Keratinocyte (primary cell): ENCODE results near the gene PRKAA2. TPM values are rescaled to one million over a fixed set of nuclear protein-coding genes. Genes with fewer than 3 reads are reported as not detected.

Experiments
- DNase-seq: peaks from one replicate; pipeline ENCODE4 v3.0.0-alpha.2; 2011; ENCODE audit warnings: low read depth, missing footprints, low spot score
- FAIRE-seq: peaks from 2 replicates; lab custom pipeline; 2011; peaks lifted over from hg19 to GRCh38; lab: Jason Lieb, UNC
- H2AFZ ChIP-seq: 2 replicates; pipeline ENCODE4 v1.6.0; 2012; ENCODE audit warnings: low read length, control low read depth, inconsistent platforms; ENCODE audit not compliant: control insufficient read depth
- H3K27ac ChIP-seq: 2 replicates; pipeline ENCODE4 v1.5.1; 2011; ENCODE audit warnings: low read length; ENCODE audit not compliant: control insufficient read depth, insufficient read depth
- H3K27me3 ChIP-seq: 3 replicates; pipeline ENCODE4 v1.6.0; 2011; ENCODE audit warnings: low read length; ENCODE audit not compliant: control insufficient read depth, insufficient read depth; ENCODE audit errors: extremely low read depth
- H3K36me3 ChIP-seq, 2 experiments: 2 replicates in 1 of 2; 3 replicates in 1 of 2; pipeline ENCODE4 v1.5.1; 2011; ENCODE audit warnings: low read length in 2 of 2, mild to moderate bottlenecking in 1 of 2; ENCODE audit not compliant: control insufficient read depth in 2 of 2, insufficient read depth in 2 of 2; ENCODE audit errors: extremely low read depth in 1 of 2
- H3K4me1 ChIP-seq: 3 replicates; pipeline ENCODE4 v1.5.1; 2011; ENCODE audit warnings: low read length; ENCODE audit not compliant: control insufficient read depth, insufficient read depth; ENCODE audit errors: extremely low read depth
- H3K4me2 ChIP-seq: 3 replicates; pipeline ENCODE4 v1.6.0; 2011; ENCODE audit warnings: low read depth, low read length; ENCODE audit not compliant: control insufficient read depth, insufficient read depth; ENCODE audit errors: extremely low read depth
- H3K4me3 ChIP-seq, 3 experiments: fragments of 200-600 bp in 1 of 3; sonication (generic) in 1 of 3; 2 replicates in 2 of 3; 3 replicates in 1 of 3; pipeline ENCODE4 v1.5.1; 2011 to 2016; ENCODE audit warnings: low read length in 3 of 3, mild to moderate bottlenecking in 3 of 3, control low read depth in 2 of 3, inconsistent platforms in 1 of 3, low read depth in 1 of 3, mixed read lengths in 1 of 3, mixed run types in 1 of 3, moderate library complexity in 1 of 3; ENCODE audit not compliant: control insufficient read depth in 2 of 3, insufficient read depth in 2 of 3; ENCODE audit errors: extremely low read depth in 1 of 3
- H3K79me2 ChIP-seq: 2 replicates; pipeline ENCODE4 v1.6.0; 2012; ENCODE audit warnings: low read length; ENCODE audit not compliant: control insufficient read depth, insufficient read depth
- H3K9ac ChIP-seq: 3 replicates; pipeline ENCODE4 v1.6.0; 2011; ENCODE audit warnings: low read length; ENCODE audit not compliant: control insufficient read depth, insufficient read depth; ENCODE audit errors: extremely low read depth
- H3K9me1 ChIP-seq: 3 replicates; pipeline ENCODE4 v1.6.0; 2011; ENCODE audit warnings: low read length; ENCODE audit not compliant: control insufficient read depth, insufficient read depth; ENCODE audit errors: extremely low read depth
- H3K9me3 ChIP-seq: 2 replicates; pipeline ENCODE4 v1.5.1; 2012; ENCODE audit warnings: low read depth, low read length; ENCODE audit not compliant: control insufficient read depth
- H4K20me1 ChIP-seq: 3 replicates; pipeline ENCODE4 v1.6.0; 2011; ENCODE audit warnings: low read length; ENCODE audit not compliant: control insufficient read depth, insufficient read depth; ENCODE audit errors: extremely low read depth
- EZH2 ChIP-seq: IDR thresholded peaks from one replicate; pipeline ENCODE4 v1.6.1; 2012; ENCODE audit warnings: inconsistent platforms, mild to moderate bottlenecking, low read length, moderate library complexity
- dilution Hi-C: fragments of 300-500 bp; cut with MboI; formaldehyde crosslinking; loops from one replicate; pipeline ENCODE4 v1.7.0; 2020; ENCODE audit warnings: low sequenced_read_pairs; ENCODE audit not compliant: extremely low pct_ligation_motif_present
- polyA plus RNA-seq, 5 experiments: library from polyadenylated mRNA; depleted of rRNA in 3 of 5; stranded (reverse) in 3 of 5; stranded (forward) in 1 of 5; unstranded in 1 of 5; fragments of >200 nt; gene quantifications; 1 replicate in 1 of 5; 2 replicates in 3 of 5; 3 replicates in 1 of 5; pipeline versions ENCODE4 v1.2.1 to v1.2.3, GENCODE V29; 2011 to 2012; ENCODE audit warnings: missing spikeins in 2 of 5, low read depth in 1 of 5, low replicate concordance in 1 of 5
- TF ChIP-seq, protein P1 (sequence below), 3 experiments: IDR thresholded peaks in 1 of 3; conservative IDR thresholded peaks in 1 of 3; optimal IDR thresholded peaks in 1 of 3; 2 replicates in 2 of 3; 3 replicates in 1 of 3; pipeline versions ENCODE3 to v1.5.1; 2011; ENCODE audit warnings: low read length in 3 of 3, mild to moderate bottlenecking in 3 of 3, moderate library complexity in 2 of 3, control low read depth in 1 of 3, inconsistent platforms in 1 of 3; ENCODE audit not compliant: insufficient read depth in 2 of 3; ENCODE audit errors: extremely low read depth in 1 of 3

The PRKAA2 gene
- polyA plus RNA-seq, 1 donor (not counting 4 experiments of a cell fraction or from before 2014, with no cell fraction given): 0.21 TPM

DNA sequence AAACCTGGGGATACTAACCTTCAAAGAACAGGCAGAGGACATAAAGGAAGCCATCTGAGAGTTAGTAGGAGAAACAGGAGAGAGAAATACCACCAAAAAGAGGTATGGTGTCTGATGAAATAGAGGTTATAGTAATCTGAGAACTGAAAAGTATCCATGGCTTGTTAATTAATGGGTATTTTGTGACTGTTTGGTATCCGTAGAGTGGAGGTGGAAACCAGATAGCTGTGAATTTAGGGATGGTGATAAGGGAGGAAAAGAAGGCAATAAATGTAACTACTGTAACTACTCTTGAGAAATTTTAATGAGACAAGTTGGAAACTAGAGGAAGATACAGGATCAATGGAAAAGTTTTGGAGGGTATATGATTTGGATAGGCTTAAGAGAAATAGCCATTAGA is 27.5 kb downstream of the PRKAA2 start:
- no peak for TF ChIP-seq EZH2
- TF ChIP-seq, protein P1, sequence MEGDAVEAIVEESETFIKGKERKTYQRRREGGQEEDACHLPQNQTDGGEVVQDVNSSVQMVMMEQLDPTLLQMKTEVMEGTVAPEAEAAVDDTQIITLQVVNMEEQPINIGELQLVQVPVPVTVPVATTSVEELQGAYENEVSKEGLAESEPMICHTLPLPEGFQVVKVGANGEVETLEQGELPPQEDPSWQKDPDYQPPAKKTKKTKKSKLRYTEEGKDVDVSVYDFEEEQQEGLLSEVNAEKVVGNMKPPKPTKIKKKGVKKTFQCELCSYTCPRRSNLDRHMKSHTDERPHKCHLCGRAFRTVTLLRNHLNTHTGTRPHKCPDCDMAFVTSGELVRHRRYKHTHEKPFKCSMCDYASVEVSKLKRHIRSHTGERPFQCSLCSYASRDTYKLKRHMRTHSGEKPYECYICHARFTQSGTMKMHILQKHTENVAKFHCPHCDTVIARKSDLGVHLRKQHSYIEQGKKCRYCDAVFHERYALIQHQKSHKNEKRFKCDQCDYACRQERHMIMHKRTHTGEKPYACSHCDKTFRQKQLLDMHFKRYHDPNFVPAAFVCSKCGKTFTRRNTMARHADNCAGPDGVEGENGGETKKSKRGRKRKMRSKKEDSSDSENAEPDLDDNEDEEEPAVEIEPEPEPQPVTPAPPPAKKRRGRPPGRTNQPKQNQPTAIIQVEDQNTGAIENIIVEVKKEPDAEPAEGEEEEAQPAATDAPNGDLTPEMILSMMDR (optimal IDR thresholded peaks at IDR 0.05 in 1 of 3, IDR thresholded peaks at IDR 0.05 in 1 of 3, conservative IDR thresholded peaks at IDR 0.05 in 1 of 3; ENCODE audit: extremely low read depth in 1 of 3, insufficient read depth in 2 of 3, low read length in 3 of 3): no peak
- no peaks in the 10 kb centered on the region for H3K27me3 ChIP-seq
- dilution Hi-C loops: no loop called here
- no peak overlapping the region for H2AFZ ChIP-seq
- no peaks in the 10 kb centered on the region for H3K9me1 ChIP-seq
- no peak overlapping the region for H3K27ac ChIP-seq
- H3K79me2 ChIP-seq: no peaks in the 10 kb centered on the region
- H3K4me1 ChIP-seq: no peaks in the 10 kb centered on the region
- no peak for FAIRE-seq
- H3K4me3 ChIP-seq: no peak overlapping the region
- H3K4me2 ChIP-seq: no peak overlapping the region
- H3K9me3 ChIP-seq: no peaks in the 10 kb centered on the region
- H3K9ac ChIP-seq: no peak overlapping the region
- no peaks in the 10 kb centered on the region for H4K20me1 ChIP-seq
- no peak for DNase-seq
- no peaks in the 10 kb centered on the region for H3K36me3 ChIP-seq

DNA sequence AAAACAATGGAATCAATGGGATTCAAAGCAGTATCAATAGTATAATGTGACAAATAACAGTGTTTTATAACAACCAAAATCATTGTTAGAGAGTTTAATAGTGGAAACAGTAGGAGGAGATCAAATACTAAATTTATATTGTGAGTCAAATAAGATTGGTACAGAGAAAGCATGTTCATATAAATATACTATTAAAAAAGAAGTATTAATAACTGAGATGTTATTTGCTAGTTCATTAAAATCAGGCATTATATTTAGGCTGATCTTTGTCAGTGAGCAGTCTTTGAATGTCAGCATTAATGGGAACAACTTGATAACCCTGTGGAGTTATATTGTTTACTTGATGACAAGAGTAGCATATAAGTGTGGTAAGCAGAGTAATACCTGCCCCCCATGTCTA is 30.6 kb downstream of the PRKAA2 start:
- no peaks in the 10 kb centered on the region for H3K4me1 ChIP-seq
- no peaks in the 10 kb centered on the region for H3K79me2 ChIP-seq
- no peak for FAIRE-seq
- no peak overlapping the region for H3K27ac ChIP-seq
- no peak overlapping the region for H2AFZ ChIP-seq
- dilution Hi-C loops: no loop called here
- no peak overlapping the region for H3K9ac ChIP-seq
- no peaks in the 10 kb centered on the region for H3K9me1 ChIP-seq
- TF ChIP-seq, protein P1 (optimal IDR thresholded peaks at IDR 0.05 in 1 of 3, IDR thresholded peaks at IDR 0.05 in 1 of 3, conservative IDR thresholded peaks at IDR 0.05 in 1 of 3; ENCODE audit: extremely low read depth in 1 of 3, insufficient read depth in 2 of 3, low read length in 3 of 3): no peak
- no peaks in the 10 kb centered on the region for H4K20me1 ChIP-seq
- no peaks in the 10 kb centered on the region for H3K36me3 ChIP-seq
- H3K4me3 ChIP-seq: no peak overlapping the region
- H3K27me3 ChIP-seq: no peaks in the 10 kb centered on the region
- no peak overlapping the region for H3K4me2 ChIP-seq
- DNase-seq: no peak
- H3K9me3 ChIP-seq: no peaks in the 10 kb centered on the region
